ENCODE measurements around the gene ULK4. TPM values are rescaled to one million over a fixed set of nuclear protein-coding genes. Genes with fewer than 3 reads are reported as not detected.

Gene ULK4
- total and polyA plus RNA-seq, 2 of the 8 experiments (the other 6 are each of a cell fraction or from before 2014, with no cell fraction given) = 3.0 to 10.8 TPM

GRCh38 chr3:41204369-41204768, 757.5 kb downstream of the ULK4 start (continued):
- no peak for TF ChIP-seq RXRA (IDR thresholded peaks at IDR 0.05; ENCODE audit: insufficient read depth, low read depth, low read length)
- no peak for TF ChIP-seq POLR2AphosphoS5 (IDR thresholded peaks at IDR 0.05; ENCODE audit: low read depth, low read length)
- TF ChIP-seq BCL11A (IDR thresholded peaks at IDR 0.05; ENCODE audit: low read depth in 2 of 2, low read length in 2 of 2) = no peak
- no peak for TF ChIP-seq ZNF274 (IDR thresholded peaks at IDR 0.05; ENCODE audit: borderline replicate concordance, extremely low read depth, low read length)

Measured in H1 (cell line).